ENCODE data around the gene USP47. TPM values are rescaled to one million over a fixed set of nuclear protein-coding genes. Genes with fewer than 3 reads are reported as not detected.

Gene USP47
- total RNA-seq, 4 donors from 2014 or later = 84.4 to 222 (median 97.6) TPM

GRCh38 chr11:11899401-11899800 is 57.6 kb downstream of the USP47 start:
- H3K4me3 ChIP-seq = no peak overlapping the region
- in situ Hi-C loops (cut with MboI; ENCODE audit: low sequenced_read_pairs in 4 of 4) = no loop called here
- peaks cover 0 to 4% of the 10 kb centered on the region in 2 donors for H3K4me1 ChIP-seq
- no peak for DNase-seq
- H3K36me3 ChIP-seq = peaks cover 0 to 31% of the 10 kb centered on the region in 2 donors
- H3K27me3 ChIP-seq = no peaks in the 10 kb centered on the region
- no peak for ATAC-seq
- no peaks in the 10 kb centered on the region for H3K9me3 ChIP-seq
- intact Hi-C loops (cut with DNase I; ENCODE audit: low total_unique reads) = no loop called here
- no peak overlapping the region for H3K27ac ChIP-seq
- TF ChIP-seq CTCF (IDR thresholded peaks at IDR 0.05 in 4 of 5, conservative IDR thresholded peaks at IDR 0.05 in 1 of 5) = no peak
- no peak for TF ChIP-seq POLR2A (IDR thresholded peaks at IDR 0.05)

DNA sequence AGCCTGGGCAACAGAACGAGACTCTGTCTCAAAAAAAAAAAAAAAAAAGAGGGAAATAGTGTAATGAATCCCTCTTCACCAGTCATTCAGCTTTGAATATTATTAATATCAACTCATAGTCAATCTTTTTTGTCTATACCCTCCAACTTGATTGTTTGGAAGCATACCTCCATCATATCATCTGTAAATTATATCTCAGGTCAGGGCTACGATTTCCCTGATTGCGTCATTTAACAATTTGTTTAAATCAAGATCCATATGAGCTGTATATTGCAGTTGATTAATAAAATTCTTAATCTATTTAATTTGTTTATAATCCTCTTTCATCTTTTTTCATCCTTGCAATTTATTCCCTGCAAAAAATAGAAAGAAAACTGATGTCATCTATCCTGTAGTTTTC is 60.2 kb downstream of the USP47 start:
- Histone ChIP-seq H3K36me3 (peaks cover 0 to 51% of the 10 kb centered on the region in 2 donors), H3K9me3 (no peaks in the 10 kb centered on the region), H3K27me3 (no peaks in the 10 kb centered on the region), H3K27ac (no peak overlapping the region), H3K4me3 (no peak overlapping the region), H3K4me1 (peaks cover 0 to 4% of the 10 kb centered on the region in 2 donors)
- TF ChIP-seq POLR2A (IDR thresholded peaks at IDR 0.05) (no peak), CTCF (IDR thresholded peaks at IDR 0.05 in 4 of 5, conservative IDR thresholded peaks at IDR 0.05 in 1 of 5) (no peak)
- in situ Hi-C loops (cut with MboI; ENCODE audit: low sequenced_read_pairs in 4 of 4) = no loop called here
- intact Hi-C loops (cut with DNase I; ENCODE audit: low total_unique reads) = no loop called here
- DNase-seq = no peak
- ATAC-seq = no peak

GRCh38 chr11:11909727-11910126 is 68.0 kb downstream of the USP47 start:
- no peak overlapping the region for H3K4me3 ChIP-seq
- H3K9me3 ChIP-seq = no peaks in the 10 kb centered on the region
- H3K27me3 ChIP-seq = no peaks in the 10 kb centered on the region
- H3K36me3 ChIP-seq = peaks cover 0 to 38% of the 10 kb centered on the region in 2 donors
- TF ChIP-seq POLR2A (IDR thresholded peaks at IDR 0.05) (no peak), CTCF (IDR thresholded peaks at IDR 0.05 in 4 of 5, conservative IDR thresholded peaks at IDR 0.05 in 1 of 5) (no peak)
- no peaks in the 10 kb centered on the region for H3K4me1 ChIP-seq
- intact Hi-C loops (cut with DNase I; ENCODE audit: low total_unique reads) = no loop called here
- DNase-seq = no peak
- ATAC-seq = no peak
- no peak overlapping the region for H3K27ac ChIP-seq
- in situ Hi-C loops (cut with MboI; ENCODE audit: low sequenced_read_pairs in 4 of 4) = no loop called here

DNA sequence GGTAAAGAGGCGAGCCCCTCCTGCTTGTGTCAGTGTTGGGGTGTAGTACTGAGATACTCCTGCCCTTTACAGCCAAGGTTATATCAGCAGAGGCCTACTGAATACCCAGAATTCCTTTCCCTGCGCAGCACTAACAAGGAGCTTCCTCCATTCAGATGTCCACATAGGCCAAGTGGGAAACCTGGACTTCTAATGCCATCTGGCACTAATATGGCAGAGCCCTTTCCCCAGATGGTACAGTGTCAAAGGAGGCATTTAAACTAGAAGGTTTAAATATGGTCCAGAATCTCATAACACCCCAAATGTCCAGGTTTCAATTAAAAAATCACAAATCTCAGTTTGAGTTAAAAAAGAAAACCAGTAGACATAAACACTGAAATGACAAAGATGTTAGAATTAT is 68.8 kb downstream of the USP47 start:
- DNase-seq (no peak), ATAC-seq (no peak)
- H3K4me3 ChIP-seq = no peak overlapping the region
- H3K9me3 ChIP-seq = no peaks in the 10 kb centered on the region
- in situ Hi-C loops (cut with MboI; ENCODE audit: low sequenced_read_pairs in 4 of 4) (no loop called here), intact Hi-C loops (cut with DNase I; ENCODE audit: low total_unique reads) (no loop called here)
- H3K27me3 ChIP-seq = no peaks in the 10 kb centered on the region
- peaks cover 0 to 37% of the 10 kb centered on the region in 2 donors for H3K36me3 ChIP-seq
- TF ChIP-seq POLR2A (IDR thresholded peaks at IDR 0.05) (no peak), CTCF (IDR thresholded peaks at IDR 0.05 in 4 of 5, conservative IDR thresholded peaks at IDR 0.05 in 1 of 5) (no peak)
- no peak overlapping the region for H3K27ac ChIP-seq
- H3K4me1 ChIP-seq = no peaks in the 10 kb centered on the region

- H3K27ac ChIP-seq = no peak overlapping the region
- H3K4me3 ChIP-seq = no peak overlapping the region
- intact Hi-C loops (cut with DNase I; ENCODE audit: low total_unique reads) = no loop called here
- DNase-seq = no peak
- peaks cover 0 to 13% of the 10 kb centered on the region in 2 donors for H3K36me3 ChIP-seq
- TF ChIP-seq POLR2A (IDR thresholded peaks at IDR 0.05) (no peak), CTCF (IDR thresholded peaks at IDR 0.05 in 4 of 5, conservative IDR thresholded peaks at IDR 0.05 in 1 of 5) (no peak)
- ATAC-seq = no peak
- H3K27me3 ChIP-seq = no peaks in the 10 kb centered on the region
- H3K4me1 ChIP-seq = peaks cover 8 to 15% of the 10 kb centered on the region in 2 donors
- in situ Hi-C loops (cut with MboI; ENCODE audit: low sequenced_read_pairs in 4 of 4) = no loop called here
- no peaks in the 10 kb centered on the region for H3K9me3 ChIP-seq
These were observed 71.6 kb downstream of the USP47 start for GRCh38 chr11:11913395-11913794.

All from gastrocnemius medialis (tissue), 4 donors.